Measurements from ENCODE around the gene NCOA4. TPM values are rescaled to one million over a fixed set of nuclear protein-coding genes. Genes with fewer than 3 reads are reported as not detected.

Gene NCOA4
- total and polyA plus RNA-seq, 2 of the 4 experiments (the other 2 are of a cell fraction) = 62.2 to 188 TPM

DNA sequence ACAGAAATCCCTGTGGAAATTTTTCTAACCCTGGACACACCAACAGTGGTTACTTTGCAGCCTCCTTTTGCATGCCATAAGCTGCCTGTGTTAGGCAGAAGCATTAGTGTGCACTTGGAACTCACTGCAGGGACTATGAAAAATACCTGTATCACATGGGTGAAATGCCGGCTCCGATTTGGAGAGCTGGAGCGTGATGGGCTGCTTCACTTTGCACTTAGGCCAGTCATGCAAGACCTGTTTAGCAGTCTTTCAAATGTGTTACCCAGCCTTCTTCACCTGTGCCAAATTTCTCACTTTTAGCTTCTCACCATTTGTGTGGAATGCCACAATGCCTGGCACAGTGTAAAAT lies 11.3 kb downstream of the NCOA4 start:
- H2AK9ac ChIP-seq (replicated peaks; ENCODE audit: low read depth, low read length, poor library complexity) = no peak overlapping the region
- no peaks in the 10 kb centered on the region for H3K27me3 ChIP-seq (ENCODE audit: control insufficient read depth, insufficient read depth, low read length)
- H2AFZ ChIP-seq (replicated peaks; ENCODE audit: low read length, poor library complexity) = no peak overlapping the region
- 100% methylated on average over 3 of the region's 3 CpGs; no CpG with 5 or more reads in 1 of the 2 experiments for WGBS, 2 experiments (ENCODE audit: extremely low coverage in 2 of 2, insufficient read length in 1 of 2)
- H4K5ac ChIP-seq (ENCODE audit: low read depth, low read length) = no peak overlapping the region
- H3K79me1 ChIP-seq (ENCODE audit: low read depth in 1 of 2, low read length in 2 of 2) = peaks cover 17 to 63% of the 10 kb centered on the region in 2 experiments
- ChIA-PET POLR2A (ENCODE audit: unreplicated experiment) (no interaction called here), CTCF (no interaction called here)
- H3K36me3 ChIP-seq (ENCODE audit: control insufficient read depth, insufficient read depth, low read length) = peaks cover 12% of the 10 kb centered on the region
- dilution Hi-C loops (cut with HindIII; ENCODE audit: low sequenced_read_pairs, unreplicated experiment) (no loop called here), intact Hi-C loops (cut with micrococcal nuclease) (no loop called here), in situ Hi-C loops (cut with MboI; ENCODE audit: low sequenced_read_pairs) (loop anchor here (25.0 kb wide), 1 partner anchor 1032 kb away; the partner anchor contains the start of gene DEPP1)
- no peak overlapping the region for H3K4ac ChIP-seq (ENCODE audit: low read depth, low read length)
- ATAC-seq (ENCODE audit: low read depth) (no peak), DNase-seq (no peak)
- no peak overlapping the region for H3K23ac ChIP-seq (ENCODE audit: low read depth, low read length)
- peaks cover 72% of the 10 kb centered on the region for H4K20me1 ChIP-seq (ENCODE audit: insufficient read depth, low read length)
- H2BK5ac ChIP-seq (ENCODE audit: low read depth, low read length, poor library complexity, severe bottlenecking) = no peak overlapping the region
- H2BK20ac ChIP-seq (ENCODE audit: low read depth, low read length) = no peak overlapping the region
- H3K4me1 ChIP-seq (ENCODE audit: control insufficient read depth, insufficient read depth, low read length) = peaks cover 23% of the 10 kb centered on the region
- H3K14ac ChIP-seq (replicated peaks; ENCODE audit: low read depth, low read length) = no peak overlapping the region
- H4K8ac ChIP-seq (ENCODE audit: low read depth in 2 of 2, low read length in 2 of 2) = no peak overlapping the region
- no TSS peak for BruUV-seq (replicated peaks)
- no peaks in the 10 kb centered on the region for H3K9me3 ChIP-seq (ENCODE audit: control insufficient read depth, insufficient read depth, low read length)
- no peak overlapping the region for H3K4me3 ChIP-seq (ENCODE audit: insufficient read depth, low read depth, low read length)
- H3K9me1 ChIP-seq (ENCODE audit: insufficient read depth, low read length) = peaks cover 20% of the 10 kb centered on the region
- no peak overlapping the region for H2AK5ac ChIP-seq (ENCODE audit: low read depth, low read length)
- H3K27ac ChIP-seq (ENCODE audit: insufficient read depth, low read length) = no peak overlapping the region
- no peak for TF ChIP-seq ELK1 (IDR thresholded peaks at IDR 0.05; ENCODE audit: borderline replicate concordance, low read depth, low read length)
- TF ChIP-seq CHD1 (IDR thresholded peaks at IDR 0.05; ENCODE audit: low read depth, low read length) = no peak
- TF ChIP-seq MAFK (IDR thresholded peaks at IDR 0.05; ENCODE audit: low read depth, low read length) = no peak
- no peak for TF ChIP-seq SMC3 (IDR thresholded peaks at IDR 0.05; ENCODE audit: low read depth, low read length)
- TF ChIP-seq, protein P1, sequence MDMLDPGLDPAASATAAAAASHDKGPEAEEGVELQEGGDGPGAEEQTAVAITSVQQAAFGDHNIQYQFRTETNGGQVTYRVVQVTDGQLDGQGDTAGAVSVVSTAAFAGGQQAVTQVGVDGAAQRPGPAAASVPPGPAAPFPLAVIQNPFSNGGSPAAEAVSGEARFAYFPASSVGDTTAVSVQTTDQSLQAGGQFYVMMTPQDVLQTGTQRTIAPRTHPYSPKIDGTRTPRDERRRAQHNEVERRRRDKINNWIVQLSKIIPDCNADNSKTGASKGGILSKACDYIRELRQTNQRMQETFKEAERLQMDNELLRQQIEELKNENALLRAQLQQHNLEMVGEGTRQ (IDR thresholded peaks at IDR 0.05; ENCODE audit: low read depth, low read length) = no peak
- TF ChIP-seq MAZ (IDR thresholded peaks at IDR 0.05; ENCODE audit: borderline replicate concordance, low read depth, low read length) = no peak
- TF ChIP-seq RCOR1 (IDR thresholded peaks at IDR 0.05; ENCODE audit: insufficient replicate concordance, low read length) = no peak
- no peak for TF ChIP-seq POLR2A (IDR thresholded peaks at IDR 0.05; ENCODE audit: low read depth, low read length)
- no peak for TF ChIP-seq FOS (IDR thresholded peaks at IDR 0.05; ENCODE audit: low read depth, low read length)
- TF ChIP-seq NFE2L2 (IDR thresholded peaks at IDR 0.05; ENCODE audit: low read depth, low read length) = no peak
- no peak for TF ChIP-seq RFX5 (IDR thresholded peaks at IDR 0.05; ENCODE audit: low read depth, low read length)
- no peak for TF ChIP-seq RAD21 (IDR thresholded peaks at IDR 0.05; ENCODE audit: low read length)
- no peak for TF ChIP-seq BHLHE40 (IDR thresholded peaks at IDR 0.05; ENCODE audit: low read depth, low read length)
- TF ChIP-seq, protein P2, sequence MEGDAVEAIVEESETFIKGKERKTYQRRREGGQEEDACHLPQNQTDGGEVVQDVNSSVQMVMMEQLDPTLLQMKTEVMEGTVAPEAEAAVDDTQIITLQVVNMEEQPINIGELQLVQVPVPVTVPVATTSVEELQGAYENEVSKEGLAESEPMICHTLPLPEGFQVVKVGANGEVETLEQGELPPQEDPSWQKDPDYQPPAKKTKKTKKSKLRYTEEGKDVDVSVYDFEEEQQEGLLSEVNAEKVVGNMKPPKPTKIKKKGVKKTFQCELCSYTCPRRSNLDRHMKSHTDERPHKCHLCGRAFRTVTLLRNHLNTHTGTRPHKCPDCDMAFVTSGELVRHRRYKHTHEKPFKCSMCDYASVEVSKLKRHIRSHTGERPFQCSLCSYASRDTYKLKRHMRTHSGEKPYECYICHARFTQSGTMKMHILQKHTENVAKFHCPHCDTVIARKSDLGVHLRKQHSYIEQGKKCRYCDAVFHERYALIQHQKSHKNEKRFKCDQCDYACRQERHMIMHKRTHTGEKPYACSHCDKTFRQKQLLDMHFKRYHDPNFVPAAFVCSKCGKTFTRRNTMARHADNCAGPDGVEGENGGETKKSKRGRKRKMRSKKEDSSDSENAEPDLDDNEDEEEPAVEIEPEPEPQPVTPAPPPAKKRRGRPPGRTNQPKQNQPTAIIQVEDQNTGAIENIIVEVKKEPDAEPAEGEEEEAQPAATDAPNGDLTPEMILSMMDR (conservative IDR thresholded peaks at IDR 0.05; ENCODE audit: low read depth, low read length) = no peak
- TF ChIP-seq MXI1 (IDR thresholded peaks at IDR 0.05; ENCODE audit: borderline replicate concordance, low read depth, low read length) = no peak
- TF ChIP-seq CEBPB (IDR thresholded peaks at IDR 0.05; ENCODE audit: low read depth, low read length) = no peak
- H2BK15ac ChIP-seq (ENCODE audit: low read depth, low read length) = no peak overlapping the region
- no peak overlapping the region for H3K9ac ChIP-seq (ENCODE audit: low read depth, low read length)
- H3K56ac ChIP-seq (ENCODE audit: extremely low read depth, insufficient read depth, low read length) = no peak overlapping the region
- no peak overlapping the region for H4K91ac ChIP-seq (ENCODE audit: insufficient read depth, low read depth, low read length)
- no peak overlapping the region for H3K4me2 ChIP-seq (ENCODE audit: low read depth, low read length)
- H2BK120ac ChIP-seq (ENCODE audit: low read depth, low read length) = no peak overlapping the region
- no peak overlapping the region for H3K18ac ChIP-seq (ENCODE audit: low read depth, low read length)

All from IMR-90 (cell line).